ENCODE results near the gene EZR. TPM values are rescaled to one million over a fixed set of nuclear protein-coding genes. Genes with fewer than 3 reads are reported as not detected.

The EZR gene
- total and polyA plus RNA-seq, 2 experiments from 2014 or later = 399 to 623 TPM

DNA sequence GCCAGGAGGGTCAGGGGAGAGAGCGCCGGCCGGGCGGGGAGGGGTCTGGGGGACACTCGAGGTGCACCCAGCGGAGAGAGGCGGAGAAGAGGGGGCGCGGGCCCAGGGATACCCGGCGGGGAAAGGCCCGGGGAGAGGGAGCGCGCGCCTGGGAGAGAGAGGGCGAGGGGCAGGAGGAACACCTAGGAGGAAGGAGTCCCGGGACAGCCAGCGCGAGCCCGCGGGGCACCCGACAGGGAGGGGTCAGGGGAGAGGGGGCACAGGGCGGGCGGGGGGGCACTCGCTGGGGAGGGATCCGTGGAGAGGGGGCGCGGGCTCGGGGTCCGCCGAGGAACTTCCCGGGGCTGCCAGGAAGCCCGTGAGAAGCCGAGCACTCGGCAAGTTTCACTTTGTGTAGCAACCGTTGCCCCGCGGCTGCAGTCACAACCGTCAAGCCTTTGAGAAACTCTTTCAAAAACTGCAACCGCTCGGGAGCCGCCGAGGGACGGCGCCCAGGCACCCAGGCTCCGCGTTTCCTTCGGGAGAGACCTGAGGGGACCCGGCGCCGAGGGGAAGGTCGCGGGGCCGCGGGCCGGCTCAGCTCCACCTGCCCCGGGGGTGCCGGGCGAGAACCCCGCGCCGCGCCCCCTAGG lies 471 bp downstream of the EZR start:
- H3K4me2 ChIP-seq = peak overlapping the region; percentile 75
- no peaks in the 10 kb centered on the region for H3K27me3 ChIP-seq
- H3K27ac ChIP-seq = peak overlapping the region; percentile 96
- no peaks in the 10 kb centered on the region for H3K36me3 ChIP-seq (replicated peaks; ENCODE audit: insufficient read depth, low read depth)
- no peaks in the 10 kb centered on the region for H3K9me3 ChIP-seq (ENCODE audit: low read depth)
- DNase-seq (ENCODE audit: low spot score) = peak; percentile 79
- peaks cover 41% of the 10 kb centered on the region for H4K20me1 ChIP-seq (ENCODE audit: insufficient read depth, poor library complexity, severe bottlenecking)
- H3K4me1 ChIP-seq (ENCODE audit: insufficient read depth) = peaks cover 10% of the 10 kb centered on the region
- TF ChIP-seq EZH2 (IDR thresholded peaks at IDR 0.05; ENCODE audit: borderline replicate concordance) (no peak), EZH2phosphoT487 (IDR thresholded peaks at IDR 0.05; ENCODE audit: low read depth, severe bottlenecking, unreplicated experiment) (no peak)
- TF ChIP-seq, protein P1, sequence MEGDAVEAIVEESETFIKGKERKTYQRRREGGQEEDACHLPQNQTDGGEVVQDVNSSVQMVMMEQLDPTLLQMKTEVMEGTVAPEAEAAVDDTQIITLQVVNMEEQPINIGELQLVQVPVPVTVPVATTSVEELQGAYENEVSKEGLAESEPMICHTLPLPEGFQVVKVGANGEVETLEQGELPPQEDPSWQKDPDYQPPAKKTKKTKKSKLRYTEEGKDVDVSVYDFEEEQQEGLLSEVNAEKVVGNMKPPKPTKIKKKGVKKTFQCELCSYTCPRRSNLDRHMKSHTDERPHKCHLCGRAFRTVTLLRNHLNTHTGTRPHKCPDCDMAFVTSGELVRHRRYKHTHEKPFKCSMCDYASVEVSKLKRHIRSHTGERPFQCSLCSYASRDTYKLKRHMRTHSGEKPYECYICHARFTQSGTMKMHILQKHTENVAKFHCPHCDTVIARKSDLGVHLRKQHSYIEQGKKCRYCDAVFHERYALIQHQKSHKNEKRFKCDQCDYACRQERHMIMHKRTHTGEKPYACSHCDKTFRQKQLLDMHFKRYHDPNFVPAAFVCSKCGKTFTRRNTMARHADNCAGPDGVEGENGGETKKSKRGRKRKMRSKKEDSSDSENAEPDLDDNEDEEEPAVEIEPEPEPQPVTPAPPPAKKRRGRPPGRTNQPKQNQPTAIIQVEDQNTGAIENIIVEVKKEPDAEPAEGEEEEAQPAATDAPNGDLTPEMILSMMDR (IDR thresholded peaks at IDR 0.05; ENCODE audit: poor library complexity) = no peak
- H3K4me3 ChIP-seq = peak overlapping the region; percentile 89
- peaks cover 43% of the 10 kb centered on the region for H3K79me2 ChIP-seq
- peak overlapping the region; percentile 43 for H2AFZ ChIP-seq
- 3% methylated on average over 6 of the region's 63 CpGs for WGBS (ENCODE audit: low lambda C conversion rate, missing lambda C conversion rate)
- no peaks in the 10 kb centered on the region for H3K9me2 ChIP-seq (replicated peaks; ENCODE audit: insufficient read depth)

GRCh38 chr6:158817728-158818580 lies 1.2 kb downstream of the EZR start:
- Histone ChIP-seq H3K4me1 (ENCODE audit: insufficient read depth) (peaks cover 18% of the 10 kb centered on the region), H3K9me2 (replicated peaks; ENCODE audit: insufficient read depth) (no peaks in the 10 kb centered on the region), H3K9me3 (ENCODE audit: low read depth) (no peaks in the 10 kb centered on the region), H3K27ac (peak overlapping the region; percentile 96), H3K4me2 (peak overlapping the region; percentile 75), H4K20me1 (ENCODE audit: insufficient read depth, poor library complexity, severe bottlenecking) (peaks cover 48% of the 10 kb centered on the region), H3K36me3 (replicated peaks; ENCODE audit: insufficient read depth, low read depth) (no peaks in the 10 kb centered on the region), H3K79me2 (peaks cover 50% of the 10 kb centered on the region), H3K27me3 (no peaks in the 10 kb centered on the region), H3K4me3 (peak overlapping the region; percentile 89), H2AFZ (peak overlapping the region; percentile 43)
- peak; percentile 95 for DNase-seq (ENCODE audit: low spot score)
- WGBS (ENCODE audit: low lambda C conversion rate, missing lambda C conversion rate) = 1% methylated on average over 37 of the region's 61 CpGs
- no peak for TF ChIP-seq EZH2 (IDR thresholded peaks at IDR 0.05; ENCODE audit: borderline replicate concordance)

- Histone ChIP-seq H3K9me2 (replicated peaks; ENCODE audit: insufficient read depth) (no peaks in the 10 kb centered on the region), H3K27ac (peak overlapping the region; percentile 96), H3K4me2 (peak overlapping the region; percentile 75), H3K4me3 (peak overlapping the region; percentile 89), H3K36me3 (replicated peaks; ENCODE audit: insufficient read depth, low read depth) (no peaks in the 10 kb centered on the region), H4K20me1 (ENCODE audit: insufficient read depth, poor library complexity, severe bottlenecking) (peaks cover 57% of the 10 kb centered on the region), H3K9me3 (ENCODE audit: low read depth) (no peaks in the 10 kb centered on the region), H3K27me3 (no peaks in the 10 kb centered on the region), H3K79me2 (peaks cover 59% of the 10 kb centered on the region), H3K4me1 (ENCODE audit: insufficient read depth) (peaks cover 21% of the 10 kb centered on the region), H2AFZ (no peak overlapping the region)
- peak; percentile 63 for DNase-seq (ENCODE audit: low spot score)
- WGBS (ENCODE audit: low lambda C conversion rate, missing lambda C conversion rate) = 15% methylated on average over 20 of the region's 20 CpGs
- TF ChIP-seq, protein P1 (IDR thresholded peaks at IDR 0.05; ENCODE audit: poor library complexity) = no peak
- peak; percentile 23 for TF ChIP-seq EZH2phosphoT487 (IDR thresholded peaks at IDR 0.05; ENCODE audit: low read depth, severe bottlenecking, unreplicated experiment)
These were observed 2.1 kb downstream of the EZR start for GRCh38 chr6:158816803-158817727.
